ENCODE measurements around the gene BTBD9.
"Not testable (repeated sequence)": the region's sequence is repeated elsewhere in the genome, so short reads cannot be mapped to it uniquely, and the experiment has no call there.

BTBD9 gene

GRCh38 chr6:38476141-38476540, 163.6 kb downstream of the BTBD9 start:
- no peak for DNase-seq

GRCh38 chr6:38470548-38470947, 169.2 kb downstream of the BTBD9 start:
- DNase-seq = no peak

GRCh38 chr6:38467566-38467965, 172.2 kb downstream of the BTBD9 start:
- no peak for DNase-seq

GRCh38 chr6:38460186-38460585, 179.5 kb downstream of the BTBD9 start:
- no peak for DNase-seq

- no peak for DNase-seq
Measured at GRCh38 chr6:38459291-38459690, 180.4 kb downstream of the BTBD9 start.

- no peak for DNase-seq
Measured at GRCh38 chr6:38453861-38454260, 185.9 kb downstream of the BTBD9 start.

GRCh38 chr6:38452816-38453660, 186.7 kb downstream of the BTBD9 start:
- no peak for DNase-seq

- no peak for DNase-seq
Measured at GRCh38 chr6:38450717-38451116, 189.0 kb downstream of the BTBD9 start.

GRCh38 chr6:38445925-38446324, 193.8 kb downstream of the BTBD9 start:
- DNase-seq = no peak

GRCh38 chr6:38445336-38445735, 194.4 kb downstream of the BTBD9 start:
- no peak for DNase-seq

GRCh38 chr6:38443352-38444144, 196.2 kb downstream of the BTBD9 start:
- peak; percentile 40 for DNase-seq

- DNase-seq = no peak
Measured at GRCh38 chr6:38438097-38438496, 201.6 kb downstream of the BTBD9 start.

GRCh38 chr6:38436726-38437465, 202.8 kb downstream of the BTBD9 start:
- DNase-seq = no peak

- DNase-seq = no peak
Measured at GRCh38 chr6:38435330-38435729, 204.4 kb downstream of the BTBD9 start.

GRCh38 chr6:38434051-38434450, 205.7 kb downstream of the BTBD9 start:
- DNase-seq = no peak

GRCh38 chr6:38432479-38432878, 207.2 kb downstream of the BTBD9 start:
- no peak for DNase-seq

- no peak for DNase-seq
Measured at GRCh38 chr6:38432079-38432478, 207.7 kb downstream of the BTBD9 start.

GRCh38 chr6:38429546-38429945, 210.2 kb downstream of the BTBD9 start:
- no peak for DNase-seq

GRCh38 chr6:38427492-38428210, 212.1 kb downstream of the BTBD9 start:
- no peak for DNase-seq

- not testable (repeated sequence) for DNase-seq
Measured at GRCh38 chr6:38425788-38426488, 213.8 kb downstream of the BTBD9 start.

GRCh38 chr6:38423746-38424145, 216.0 kb downstream of the BTBD9 start:
- no peak for DNase-seq

- DNase-seq = no peak
Measured at GRCh38 chr6:38420207-38420606, 219.5 kb downstream of the BTBD9 start.

Measured in GDM1 (cell line).